Medulla oblongata (tissue), 1 donor: Measurements from ENCODE around the gene CAMK2N1.

Experiments
- DNase-seq: peaks from one replicate; pipeline ENCODE4 v3.0.0-alpha.2; 2015; ENCODE audit errors: extremely low spot score

Gene CAMK2N1

GRCh38 chr1:20478057-20478635, 7.9 kb downstream of the CAMK2N1 start:
- no peak for DNase-seq

GRCh38 chr1:20477348-20478056, 8.5 kb downstream of the CAMK2N1 start:
- DNase-seq: peak; percentile 70

GRCh38 chr1:20476265-20477038, 9.6 kb downstream of the CAMK2N1 start:
- peak; percentile 80 for DNase-seq

DNA sequence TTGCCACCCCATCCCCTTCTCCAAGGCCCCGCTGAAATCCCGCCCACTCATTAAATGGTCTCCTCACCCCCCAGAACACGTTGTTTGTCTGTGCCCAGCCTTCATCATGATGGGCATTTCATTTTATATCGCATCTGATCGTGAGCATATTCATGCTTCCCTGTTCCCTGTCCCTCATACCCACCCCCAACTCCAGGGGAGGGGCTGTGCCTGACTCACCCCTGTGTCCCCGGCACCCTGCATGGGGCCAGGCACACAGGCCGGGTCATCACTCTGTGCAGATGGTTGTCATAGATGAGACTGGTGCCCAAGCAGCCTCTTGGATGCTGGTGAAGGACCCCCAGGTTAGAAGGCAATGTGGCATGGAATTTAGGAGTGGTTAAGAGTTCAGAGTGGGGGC, 11.0 kb downstream of the CAMK2N1 start:
- no peak for DNase-seq

DNA sequence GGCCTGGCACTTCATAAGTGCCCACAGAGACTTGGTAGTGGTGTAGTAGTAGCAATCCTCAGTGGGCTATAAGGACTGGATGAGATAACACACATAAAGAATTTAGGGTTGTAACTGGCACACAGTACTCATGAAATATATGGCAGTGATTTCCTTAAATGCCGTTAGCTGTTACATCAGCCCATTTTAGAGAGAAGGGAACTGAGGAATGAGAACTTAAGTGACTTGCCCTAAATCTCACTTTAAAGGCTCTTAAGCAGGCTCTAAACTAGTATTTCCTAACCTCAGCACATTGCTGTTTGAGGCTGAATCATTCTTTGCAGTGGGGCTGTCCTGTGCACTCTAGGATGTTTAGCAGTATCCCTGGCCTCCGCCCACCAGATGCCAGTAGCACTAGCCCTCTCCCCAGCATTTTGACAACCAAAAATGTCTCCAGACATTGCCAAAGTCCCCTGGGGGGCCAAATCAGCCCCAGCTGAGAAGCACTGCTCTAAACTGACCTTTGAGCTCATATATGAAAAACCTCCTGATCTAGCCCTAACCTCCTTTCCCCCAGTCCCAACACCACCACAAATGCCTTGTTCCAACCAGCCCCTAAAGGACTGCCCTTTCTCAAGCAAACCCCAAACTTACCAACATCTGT, 11.6 kb downstream of the CAMK2N1 start:
- no peak for DNase-seq

- no peak for DNase-seq
These were observed 12.1 kb downstream of the CAMK2N1 start for GRCh38 chr1:20473894-20474293.

GRCh38 chr1:20472860-20473711, 12.9 kb downstream of the CAMK2N1 start:
- DNase-seq: peak; percentile 68

GRCh38 chr1:20472121-20472520, 13.9 kb downstream of the CAMK2N1 start:
- no peak for DNase-seq

DNA sequence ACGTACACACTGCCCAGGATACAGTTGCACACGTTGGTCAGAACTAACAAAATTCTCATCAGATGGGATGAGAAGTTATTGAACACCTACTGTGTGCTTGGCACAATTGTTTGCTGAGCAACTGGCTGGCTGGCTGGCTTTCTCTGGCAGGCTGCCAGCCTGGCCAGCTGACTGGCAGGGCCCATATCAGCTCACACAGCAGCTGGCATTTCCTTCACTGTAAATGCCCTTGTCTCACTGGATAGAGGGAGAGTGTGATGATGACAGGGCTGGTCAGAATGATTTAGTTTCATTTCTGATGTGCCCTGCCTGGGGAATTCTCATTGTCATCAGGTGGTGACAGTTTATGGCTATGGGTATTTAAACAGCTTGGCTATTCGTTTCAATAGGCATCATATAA, 15.8 kb downstream of the CAMK2N1 start:
- peak; percentile 68 for DNase-seq

- no peak for DNase-seq
These were observed 16.5 kb downstream of the CAMK2N1 start for GRCh38 chr1:20469406-20470076.

- no peak for DNase-seq
These were observed 19.7 kb downstream of the CAMK2N1 start for GRCh38 chr1:20466273-20466672.

DNA sequence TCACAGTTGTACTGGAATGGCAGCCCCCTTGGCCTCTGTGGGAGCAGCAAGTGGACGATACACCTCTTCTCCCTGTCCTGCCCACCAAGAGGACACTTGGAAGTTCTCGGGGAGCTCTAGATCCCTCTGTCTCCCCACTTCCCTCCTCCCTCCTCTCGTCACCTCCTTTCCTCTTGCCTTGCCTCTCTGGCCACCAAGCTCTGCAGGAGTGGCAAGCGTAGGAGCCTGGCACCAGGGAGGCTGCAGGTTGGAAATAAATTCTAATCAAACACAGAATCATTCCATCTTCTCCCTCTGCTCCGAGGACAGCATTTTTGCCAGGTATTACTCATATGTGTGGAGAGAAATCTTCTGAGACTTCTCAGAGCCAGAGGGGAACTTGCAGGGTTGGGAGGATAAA, 20.8 kb downstream of the CAMK2N1 start:
- DNase-seq: no peak

DNA sequence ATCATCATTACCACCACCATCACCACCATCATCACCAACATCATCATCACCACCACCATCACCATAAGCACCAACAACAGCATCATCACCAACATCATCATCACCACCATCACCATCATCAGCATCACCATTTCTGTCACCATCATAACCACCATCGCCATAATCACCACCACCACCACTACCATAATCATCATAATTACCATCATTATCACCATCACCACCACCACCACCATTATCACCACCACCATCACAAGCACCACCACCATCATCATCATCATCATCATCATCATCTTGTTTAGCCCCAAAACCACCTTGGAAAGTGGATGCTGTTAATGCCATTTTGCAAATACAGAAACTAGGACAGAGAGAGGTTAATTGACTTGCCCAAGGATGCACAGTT, 22.5 kb downstream of the CAMK2N1 start:
- no peak for DNase-seq

GRCh38 chr1:20462397-20462796, 23.6 kb downstream of the CAMK2N1 start:
- DNase-seq: peak; percentile 37

DNA sequence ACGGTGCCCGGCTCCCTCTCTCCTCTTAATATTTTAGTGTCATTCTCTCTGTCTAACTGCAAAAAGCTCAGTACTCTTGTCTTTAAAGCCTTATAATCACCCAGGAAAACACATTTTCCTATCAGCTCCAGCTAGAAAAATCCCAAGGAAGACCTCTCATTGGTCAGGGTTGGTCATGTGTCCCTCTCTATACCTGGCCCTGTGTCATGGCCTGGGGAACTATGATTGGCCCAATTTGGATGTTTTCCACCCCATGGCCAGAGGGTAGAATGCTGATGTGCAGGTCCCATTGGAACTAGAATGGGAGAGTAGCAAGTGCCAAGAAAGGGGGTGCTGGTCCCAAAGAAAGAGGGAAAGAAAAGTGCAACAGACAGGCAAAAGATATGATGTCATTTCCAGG, 27.3 kb downstream of the CAMK2N1 start:
- no peak for DNase-seq

GRCh38 chr1:20454004-20454403, 32.0 kb downstream of the CAMK2N1 start:
- DNase-seq: no peak

DNA sequence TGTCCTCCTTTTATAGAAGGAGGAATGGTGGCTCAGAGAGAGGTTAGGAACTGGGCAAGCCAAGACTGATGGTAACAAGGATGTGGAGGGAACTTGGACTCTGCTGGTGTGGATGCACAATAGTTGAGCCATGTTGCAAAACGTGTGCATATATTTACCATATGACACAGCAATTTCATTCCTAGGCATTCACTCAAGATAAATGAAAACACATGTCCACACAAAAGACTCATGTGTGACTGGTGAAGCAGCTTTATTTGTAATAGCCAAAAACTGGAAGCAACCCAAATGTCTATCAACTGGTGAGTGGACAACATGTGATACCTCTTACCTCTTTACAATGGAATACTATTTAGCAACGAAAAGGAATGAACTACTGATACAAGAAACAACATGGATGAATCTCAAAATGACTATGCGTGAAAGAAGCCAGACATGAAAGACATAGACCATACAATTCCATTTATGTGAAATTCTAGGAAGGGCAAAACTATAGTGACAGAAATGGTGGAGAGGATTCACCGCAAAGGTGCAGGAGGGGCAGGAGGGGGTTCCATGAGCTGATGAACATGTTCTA, 36.2 kb downstream of the CAMK2N1 start:
- no peak for DNase-seq

- peak; percentile 47 for DNase-seq
These were observed 37.3 kb downstream of the CAMK2N1 start for GRCh38 chr1:20448671-20449071.

DNA sequence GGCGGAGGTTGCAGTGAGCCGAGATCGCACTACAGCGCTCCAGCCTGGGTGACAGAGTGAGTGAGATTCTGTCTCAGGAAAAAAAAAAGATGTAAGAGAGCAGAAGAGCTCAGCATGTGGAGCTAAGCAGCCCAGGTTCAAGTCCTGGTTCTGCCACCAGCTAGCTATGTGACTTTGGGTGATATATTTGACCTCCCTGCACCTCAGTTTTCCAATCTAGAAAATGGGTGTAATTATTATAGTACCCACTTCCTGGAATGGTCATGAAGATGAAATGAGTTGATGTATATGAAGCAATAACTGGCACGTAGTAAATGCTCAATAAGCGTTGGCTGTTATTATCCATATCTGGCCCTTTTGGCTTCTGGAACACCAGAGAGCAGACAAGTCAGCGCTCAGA, 38.2 kb downstream of the CAMK2N1 start:
- no peak for DNase-seq

- DNase-seq: no peak
These were observed 39.2 kb downstream of the CAMK2N1 start for GRCh38 chr1:20446796-20447195.

- no peak for DNase-seq
These were observed 40.1 kb downstream of the CAMK2N1 start for GRCh38 chr1:20445956-20446355.
